Astrocyte (in vitro differentiated cells and primary cell): ENCODE results near the gene IFITM2.

Experiments
- CTCF ChIP-seq: IDR thresholded peaks from 2 replicates; pipeline ENCODE4 v1.5.1; 2011; ENCODE audit warnings: low read depth, mild to moderate bottlenecking, inconsistent platforms, low read length, moderate library complexity; ENCODE audit not compliant: insufficient read depth
- EZH2 ChIP-seq: IDR thresholded peaks from 2 replicates; pipeline ENCODE4 v1.6.1; 2012; ENCODE audit warnings: mild to moderate bottlenecking, low read length, inconsistent platforms; ENCODE audit not compliant: insufficient read depth

GRCh38 chr11:304061-304506 is 3.5 kb upstream of the IFITM2 start:
- TF ChIP-seq EZH2 (no peak), CTCF (no peak)
